OCI-M2 (cell line): ENCODE results near the gene VSTM2L.

Experiments
- DNase-seq: peaks from one replicate; lab custom pipeline; 2025; ENCODE audit not compliant: unreplicated experiment; lab: John Stamatoyannopoulos, UW

VSTM2L gene

GRCh38 chr20:37936041-37936440 lies 33.1 kb downstream of the VSTM2L start:
- no peak for DNase-seq

DNA sequence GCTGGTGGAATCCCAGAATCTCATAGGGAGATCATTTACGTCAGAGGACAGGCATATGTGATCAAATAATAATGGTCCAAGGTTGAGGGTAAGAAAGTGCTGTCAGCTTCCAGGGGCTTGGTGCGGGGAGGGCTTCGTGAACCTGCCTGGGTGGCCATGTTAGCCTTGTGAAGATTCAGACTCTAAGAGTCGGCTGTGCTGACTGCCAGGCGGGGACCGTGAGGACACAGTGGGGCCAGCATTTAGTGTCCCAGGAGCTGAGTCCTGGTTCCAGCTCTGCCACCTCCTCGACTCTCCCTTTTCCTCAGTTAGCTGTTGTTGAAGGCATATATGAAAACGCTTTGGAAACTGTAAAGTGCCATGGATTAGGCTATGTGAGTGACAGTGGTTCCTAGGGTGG lies 33.5 kb downstream of the VSTM2L start:
- DNase-seq: no peak

GRCh38 chr20:37937686-37938085 lies 34.8 kb downstream of the VSTM2L start:
- DNase-seq: no peak

DNA sequence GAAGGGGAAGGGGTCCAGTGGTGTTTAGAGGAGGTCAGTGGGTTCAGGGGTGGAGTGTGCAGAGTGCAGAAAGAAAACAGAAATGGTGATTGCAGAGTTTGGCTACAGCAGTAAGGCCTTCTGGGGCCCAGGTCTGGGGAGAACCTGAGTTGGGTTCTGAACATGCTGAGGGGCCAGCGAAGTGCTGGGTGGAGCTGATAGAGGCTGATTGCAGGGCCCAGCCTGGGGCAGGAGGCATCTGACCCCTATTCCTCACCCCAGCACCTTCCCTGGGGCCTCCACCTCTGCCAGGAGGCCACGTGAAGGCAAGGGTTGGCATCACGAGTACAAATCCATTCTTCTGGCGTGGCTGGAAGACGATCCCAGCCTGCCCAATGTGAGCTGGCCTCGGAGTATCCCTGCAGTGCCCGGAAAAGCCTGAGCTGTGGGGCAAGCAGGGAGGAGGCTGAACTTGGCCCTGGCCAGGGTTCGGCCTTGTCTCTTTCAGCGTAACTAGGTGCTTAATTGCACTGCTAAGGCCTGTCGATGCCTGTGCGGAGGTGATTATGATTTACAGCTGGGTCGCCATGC lies 35.3 kb downstream of the VSTM2L start:
- DNase-seq: no peak

GRCh38 chr20:37938954-37939353 lies 36.0 kb downstream of the VSTM2L start:
- DNase-seq: no peak

DNA sequence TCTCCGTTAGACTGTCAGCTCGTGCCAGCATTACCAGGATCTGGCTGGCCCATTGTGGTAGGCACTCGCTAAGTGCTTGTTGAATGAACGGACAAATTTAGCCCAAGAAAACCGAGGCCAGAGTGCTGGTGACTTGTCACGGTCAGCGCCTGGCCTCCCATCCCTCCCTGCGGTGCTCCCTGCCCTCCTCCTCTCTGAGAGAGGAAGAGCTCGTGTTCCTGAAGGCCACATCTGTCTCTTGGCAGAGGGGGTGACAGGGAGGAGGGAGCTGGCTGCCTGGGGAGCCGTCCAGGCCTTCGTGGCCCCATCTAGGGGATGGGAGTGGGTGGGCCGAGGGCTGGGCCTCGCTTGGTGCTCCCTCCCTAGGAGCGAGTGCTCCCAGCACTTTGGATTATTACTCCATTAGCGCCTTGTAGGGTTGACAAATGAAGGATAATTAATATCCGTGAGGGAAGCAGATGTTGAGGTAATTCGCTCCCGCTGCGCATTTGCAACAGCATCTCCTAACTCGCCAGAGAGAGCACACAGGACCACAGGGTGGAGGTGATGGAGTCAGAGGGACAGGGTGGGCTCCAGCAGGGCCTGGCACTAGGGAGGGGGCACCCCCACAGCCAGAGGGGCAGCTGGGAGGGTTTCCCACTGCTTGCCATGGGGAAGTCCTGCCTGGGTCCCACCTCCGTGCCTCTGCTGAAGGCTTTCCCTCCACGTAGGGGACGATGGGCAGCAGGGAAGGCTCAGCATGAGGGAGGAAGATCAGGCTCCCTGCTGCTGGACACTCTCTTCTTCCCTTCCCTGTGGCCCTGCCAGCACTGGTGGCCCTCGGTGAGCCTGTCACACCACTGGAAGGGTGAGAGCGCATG lies 37.0 kb downstream of the VSTM2L start:
- DNase-seq: no peak

GRCh38 chr20:37940858-37941257 lies 37.9 kb downstream of the VSTM2L start:
- no peak for DNase-seq

DNA sequence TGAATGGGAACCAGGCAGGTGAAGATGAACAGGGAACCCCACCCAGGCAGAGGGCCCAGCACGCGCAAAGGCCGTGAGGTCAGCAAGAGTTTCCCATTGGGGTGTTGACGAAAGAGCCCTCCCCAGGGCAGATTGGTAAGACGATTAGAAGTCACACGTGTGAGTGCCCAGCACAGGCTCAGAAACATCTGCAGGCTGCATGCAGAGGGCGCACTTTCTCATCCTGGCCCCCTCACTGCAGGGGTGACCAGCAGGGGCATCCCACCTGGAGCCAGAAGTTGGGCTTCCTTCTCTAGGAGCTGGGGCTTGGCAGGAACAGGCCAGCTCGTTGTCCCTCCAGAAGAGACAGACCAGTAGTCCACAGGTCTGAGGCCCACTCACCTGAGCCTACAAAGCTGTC lies 38.4 kb downstream of the VSTM2L start:
- no peak for DNase-seq

DNA sequence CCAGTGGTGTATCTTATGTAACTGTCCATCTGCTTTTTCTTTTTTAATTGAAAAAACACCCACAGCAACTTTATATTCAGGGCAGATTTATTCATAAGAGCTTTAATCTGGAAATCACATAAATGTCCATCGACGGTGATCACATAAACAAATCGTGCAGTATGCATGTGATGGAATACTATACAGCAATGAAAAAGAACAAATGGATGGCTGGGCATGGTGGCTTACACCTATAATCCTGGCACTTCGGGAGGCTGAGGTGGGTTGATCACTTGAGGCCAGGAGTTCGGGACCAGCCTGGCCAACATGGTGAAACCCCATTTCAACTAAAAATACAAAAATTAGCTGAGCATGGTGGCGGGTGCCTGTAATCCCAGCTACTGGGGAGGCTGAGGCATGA lies 39.1 kb downstream of the VSTM2L start:
- DNase-seq: no peak

GRCh38 chr20:37943033-37943432 lies 40.1 kb downstream of the VSTM2L start:
- DNase-seq: no peak

DNA sequence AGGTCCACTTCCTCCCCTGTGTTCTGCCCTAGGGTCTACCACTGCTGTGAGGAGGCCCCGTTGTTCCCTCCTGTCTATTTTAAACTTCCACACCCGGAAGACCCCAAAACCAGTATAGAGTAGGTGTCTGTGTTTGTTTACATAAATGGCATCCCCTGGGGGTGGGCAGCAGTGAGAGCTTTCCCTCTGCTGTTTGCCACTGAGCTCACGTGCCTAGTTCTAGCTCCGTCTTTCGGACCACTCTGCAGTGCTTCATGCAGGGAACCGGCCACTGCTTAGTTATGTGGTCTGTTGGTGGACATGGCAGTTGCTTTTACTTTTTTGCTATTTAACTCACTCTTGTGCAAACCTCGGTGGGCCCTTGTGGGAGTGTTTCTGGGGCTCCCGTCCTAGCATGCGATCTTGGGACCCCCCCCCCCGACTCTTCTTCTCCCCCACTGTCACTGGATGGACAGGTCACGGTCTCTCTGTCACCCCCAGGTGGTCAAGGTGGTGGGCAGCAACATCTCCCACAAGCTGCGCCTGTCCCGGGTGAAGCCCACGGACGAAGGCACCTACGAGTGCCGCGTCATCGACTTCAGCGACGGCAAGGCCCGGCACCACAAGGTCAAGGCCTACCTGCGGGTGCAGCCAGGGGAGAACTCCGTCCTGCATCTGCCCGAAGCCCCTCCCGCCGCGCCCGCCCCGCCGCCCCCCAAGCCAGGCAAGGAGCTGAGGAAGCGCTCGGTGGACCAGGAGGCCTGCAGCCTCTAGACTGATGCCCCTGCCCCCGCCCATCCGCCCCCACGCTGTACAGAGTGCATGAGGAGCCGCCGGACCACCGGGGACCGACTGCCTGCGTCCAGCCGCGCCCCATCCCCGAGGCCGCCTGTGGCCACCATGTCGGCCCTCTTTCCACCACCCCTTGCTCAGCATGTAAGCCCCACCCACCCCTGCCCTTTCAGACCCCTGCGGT lies 40.9 kb downstream of the VSTM2L start:
- no peak for DNase-seq

GRCh38 chr20:37944456-37944981 lies 41.6 kb downstream of the VSTM2L start:
- DNase-seq: no peak

DNA sequence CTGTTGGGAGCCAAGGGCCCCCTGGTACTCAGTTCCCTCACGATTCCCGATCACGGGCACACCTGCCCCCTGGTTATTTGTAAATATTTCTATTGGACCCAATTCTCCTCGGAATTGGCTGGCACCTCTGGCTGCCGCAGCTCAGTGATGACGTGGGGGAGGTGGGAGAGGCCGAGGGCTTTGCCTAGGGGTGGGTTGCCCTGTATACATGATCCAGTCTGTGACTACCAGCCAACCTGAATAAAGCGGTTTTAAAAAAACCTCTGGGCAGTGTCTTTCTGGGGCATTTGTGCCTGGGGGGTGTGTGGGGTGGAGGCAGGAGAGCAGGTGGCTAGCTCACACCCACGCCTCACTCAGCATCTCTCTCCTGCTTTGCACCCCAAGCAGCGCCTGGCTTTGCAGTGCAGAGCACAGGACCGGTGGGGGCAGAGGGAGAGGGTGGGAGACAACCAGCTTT lies 42.2 kb downstream of the VSTM2L start:
- no peak for DNase-seq

DNA sequence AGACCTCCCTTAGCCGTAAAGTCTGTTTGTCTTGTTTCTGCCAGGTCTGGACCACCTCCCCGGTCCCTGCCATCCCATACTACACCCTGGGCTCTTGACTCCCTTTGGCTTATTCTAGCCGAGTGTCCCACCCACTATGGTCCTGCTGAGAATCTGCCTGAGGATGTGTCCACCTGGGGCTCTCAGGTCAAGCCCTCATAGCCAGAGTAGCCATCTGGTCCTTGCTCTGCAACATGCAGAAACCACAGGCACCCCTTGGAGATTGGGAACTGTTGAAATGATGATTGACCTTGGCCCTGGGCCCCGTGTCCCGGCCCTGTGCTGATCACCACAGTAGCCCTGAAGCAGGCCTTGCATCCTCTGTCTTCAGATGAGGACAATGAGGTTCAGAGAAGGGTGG lies 44.0 kb downstream of the VSTM2L start:
- DNase-seq: no peak

GRCh38 chr20:37947943-37948342 lies 45.0 kb downstream of the VSTM2L start:
- no peak for DNase-seq

GRCh38 chr20:37948956-37949355 lies 46.0 kb downstream of the VSTM2L start:
- DNase-seq: no peak

GRCh38 chr20:37954190-37954589 lies 51.3 kb downstream of the VSTM2L start:
- no peak for DNase-seq

- DNase-seq: no peak
These were observed 51.7 kb downstream of the VSTM2L start for GRCh38 chr20:37954626-37955025.

DNA sequence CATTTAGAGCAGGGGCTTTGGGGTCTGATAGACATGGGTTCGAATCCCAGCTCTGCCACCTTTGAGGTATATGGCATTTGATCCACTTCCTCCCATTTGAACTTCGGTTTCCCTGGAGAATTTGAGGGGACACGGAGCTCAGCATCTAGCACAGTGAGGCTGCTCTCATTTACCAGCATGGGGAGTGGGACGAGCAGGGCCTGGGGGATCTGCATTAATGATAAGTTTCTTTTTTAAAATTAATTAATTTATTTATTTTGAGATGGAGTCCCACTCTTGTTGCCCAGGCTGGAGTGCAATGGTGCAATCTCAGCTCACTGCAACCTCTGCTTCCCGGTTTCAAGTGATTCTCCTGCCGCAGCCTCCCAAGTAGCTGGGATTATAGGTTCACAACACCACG lies 52.6 kb downstream of the VSTM2L start:
- no peak for DNase-seq

GRCh38 chr20:37956107-37956585 lies 53.2 kb downstream of the VSTM2L start:
- no peak for DNase-seq

DNA sequence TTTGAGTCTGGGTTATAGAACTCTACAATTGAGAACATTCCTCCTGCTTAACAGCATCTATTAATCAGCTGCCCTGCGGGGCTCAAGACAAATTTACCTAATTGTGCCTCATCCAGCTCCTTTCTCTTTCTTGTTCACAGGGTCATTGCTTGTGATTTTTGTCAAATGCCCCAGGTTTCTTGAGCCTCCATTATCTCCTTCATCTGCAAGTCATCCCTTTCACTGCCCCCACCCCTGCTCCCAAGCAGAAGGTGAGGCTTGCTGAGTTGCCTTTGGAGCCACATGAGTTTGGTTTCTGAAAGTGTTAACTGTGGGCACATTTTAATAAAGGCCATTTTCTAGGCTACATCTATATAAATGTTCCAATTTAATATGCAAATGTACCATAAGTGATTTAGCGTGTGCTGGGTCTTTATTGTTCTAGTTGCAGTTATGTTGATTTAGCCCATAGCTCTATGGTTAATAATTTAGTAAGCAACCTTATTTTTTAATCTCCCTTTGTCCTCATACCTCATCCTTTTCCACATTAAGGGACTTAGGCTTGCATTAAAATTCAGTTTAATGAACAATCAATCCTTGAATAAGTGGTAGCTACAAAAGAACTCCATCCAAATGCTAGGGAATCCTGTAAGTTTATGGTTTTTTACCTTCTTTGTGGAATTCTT lies 56.1 kb downstream of the VSTM2L start:
- no peak for DNase-seq
